Parathyroid adenoma (tissue), 2 donors: ENCODE results near the gene SALL1.

Experiments used
- H2AFZ ChIP-seq: fragments of 300-600 bp; sonication (generic); one replicate; pipeline ENCODE4 v1.7.0; 2017; ENCODE audit warnings: antibody characterized with exemption, mild to moderate bottlenecking
- H3K27ac ChIP-seq: fragments of 300-600 bp; sonication (generic); one replicate; pipeline ENCODE4 v1.7.0; 2017
- H3K27me3 ChIP-seq: fragments of 300-600 bp; sonication (generic); one replicate; pipeline ENCODE4 v1.7.0; 2017; ENCODE audit warnings: low read length; ENCODE audit not compliant: control insufficient read depth, insufficient read depth
- H3K36me3 ChIP-seq: fragments of 300-600 bp; sonication (generic); one replicate; pipeline ENCODE4 v1.7.0; 2017; ENCODE audit warnings: low read length; ENCODE audit not compliant: control insufficient read depth, insufficient read depth
- H3K4me1 ChIP-seq: fragments of 300-600 bp; sonication (generic); one replicate; pipeline ENCODE4 v1.7.0; 2017; ENCODE audit warnings: control low read depth
- H3K4me2 ChIP-seq: fragments of 300-600 bp; sonication (generic); one replicate; pipeline ENCODE4 v1.7.0; 2017; ENCODE audit warnings: low read length
- H3K4me3 ChIP-seq: fragments of 300-600 bp; sonication (generic); one replicate; pipeline ENCODE4 v1.7.0; 2017; ENCODE audit warnings: low read depth, low read length
- H3K79me2 ChIP-seq: fragments of 300-600 bp; sonication (generic); one replicate; pipeline ENCODE4 v1.7.0; 2017; ENCODE audit warnings: control low read depth
- H3K9ac ChIP-seq: fragments of 300-600 bp; sonication (generic); one replicate; pipeline ENCODE4 v1.7.0; 2017; ENCODE audit warnings: mild to moderate bottlenecking
- H3K9me3 ChIP-seq: fragments of 300-600 bp; sonication (generic); one replicate; pipeline ENCODE4 v1.7.0; 2017; ENCODE audit warnings: low read length; ENCODE audit not compliant: control insufficient read depth
- TF ChIP-seq, protein P1 (sequence below): fragments of 300-600 bp; sonication (generic); IDR thresholded peaks from one replicate; pipeline ENCODE4 v1.7.0; 2017; ENCODE audit warnings: antibody characterized with exemption, mild to moderate bottlenecking
- donor health status: primary hyperparathyroidism.

SALL1 gene

DNA sequence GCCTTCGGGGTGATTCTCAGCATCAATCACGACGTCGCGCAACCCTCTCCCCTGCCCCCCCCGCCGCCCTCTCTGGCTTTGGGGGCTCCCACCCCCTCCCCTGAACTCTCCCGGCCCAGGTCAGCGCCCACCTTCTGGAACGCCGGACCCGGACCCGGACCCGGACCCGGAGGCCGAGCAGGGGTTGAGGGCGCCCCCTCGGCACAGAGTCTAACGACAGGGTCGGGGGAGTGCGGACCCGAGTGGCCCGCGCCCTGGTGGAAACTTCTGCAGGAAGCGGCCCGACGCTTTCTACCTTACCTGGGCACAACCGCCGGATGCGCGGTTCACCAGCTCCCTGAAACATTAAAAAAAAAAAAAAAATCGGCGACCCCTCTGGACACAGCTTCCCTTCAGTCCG, 16.2 kb downstream of the SALL1 start:
- TF ChIP-seq, protein P1, sequence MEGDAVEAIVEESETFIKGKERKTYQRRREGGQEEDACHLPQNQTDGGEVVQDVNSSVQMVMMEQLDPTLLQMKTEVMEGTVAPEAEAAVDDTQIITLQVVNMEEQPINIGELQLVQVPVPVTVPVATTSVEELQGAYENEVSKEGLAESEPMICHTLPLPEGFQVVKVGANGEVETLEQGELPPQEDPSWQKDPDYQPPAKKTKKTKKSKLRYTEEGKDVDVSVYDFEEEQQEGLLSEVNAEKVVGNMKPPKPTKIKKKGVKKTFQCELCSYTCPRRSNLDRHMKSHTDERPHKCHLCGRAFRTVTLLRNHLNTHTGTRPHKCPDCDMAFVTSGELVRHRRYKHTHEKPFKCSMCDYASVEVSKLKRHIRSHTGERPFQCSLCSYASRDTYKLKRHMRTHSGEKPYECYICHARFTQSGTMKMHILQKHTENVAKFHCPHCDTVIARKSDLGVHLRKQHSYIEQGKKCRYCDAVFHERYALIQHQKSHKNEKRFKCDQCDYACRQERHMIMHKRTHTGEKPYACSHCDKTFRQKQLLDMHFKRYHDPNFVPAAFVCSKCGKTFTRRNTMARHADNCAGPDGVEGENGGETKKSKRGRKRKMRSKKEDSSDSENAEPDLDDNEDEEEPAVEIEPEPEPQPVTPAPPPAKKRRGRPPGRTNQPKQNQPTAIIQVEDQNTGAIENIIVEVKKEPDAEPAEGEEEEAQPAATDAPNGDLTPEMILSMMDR = no peak
- Histone ChIP-seq H3K9ac (no peak overlapping the region), H3K9me3 (no peaks in the 10 kb centered on the region), H3K4me3 (no peak overlapping the region), H3K4me1 (no peaks in the 10 kb centered on the region), H2AFZ (no peak overlapping the region), H3K79me2 (no peaks in the 10 kb centered on the region), H3K27ac (no peak overlapping the region), H3K27me3 (no peaks in the 10 kb centered on the region), H3K4me2 (no peak overlapping the region), H3K36me3 (no peaks in the 10 kb centered on the region)

DNA sequence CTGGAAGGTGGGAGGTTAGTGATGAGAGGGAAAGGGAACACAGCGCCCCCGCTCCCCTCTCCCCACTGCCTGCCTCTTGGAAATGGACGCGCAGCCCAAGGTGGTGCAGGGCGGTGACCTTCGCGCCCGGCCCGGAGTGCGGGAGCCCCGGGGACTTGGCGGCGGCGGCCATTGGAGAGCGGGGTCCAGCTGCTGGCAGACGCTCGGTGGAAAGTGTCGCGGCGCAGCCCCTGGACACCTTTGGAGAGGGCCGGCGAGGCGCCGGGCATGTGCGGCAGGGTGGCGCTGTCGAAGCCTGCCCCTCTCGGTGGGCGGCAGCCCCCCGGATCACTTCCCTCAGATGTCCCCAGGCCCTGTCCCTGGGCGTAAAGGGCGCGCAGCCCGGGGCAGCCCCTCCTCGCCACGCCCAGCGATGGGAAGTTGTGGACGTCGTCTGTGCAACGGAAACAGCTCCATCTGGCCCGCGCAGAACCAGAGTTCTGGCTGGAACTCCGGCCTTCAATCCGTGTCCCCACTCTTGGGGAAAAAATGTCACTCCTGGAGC, 16.7 kb downstream of the SALL1 start:
- Histone ChIP-seq H3K9me3 (no peaks in the 10 kb centered on the region), H3K4me1 (no peaks in the 10 kb centered on the region), H3K4me2 (no peak overlapping the region), H3K4me3 (no peak overlapping the region), H3K79me2 (no peaks in the 10 kb centered on the region), H3K9ac (no peak overlapping the region), H3K27ac (no peak overlapping the region), H2AFZ (no peak overlapping the region), H3K36me3 (no peaks in the 10 kb centered on the region), H3K27me3 (no peaks in the 10 kb centered on the region)
- TF ChIP-seq, protein P1 = no peak

GRCh38 chr16:51133688-51134087, 17.4 kb downstream of the SALL1 start:
- H3K9me3 ChIP-seq = no peaks in the 10 kb centered on the region
- H3K4me1 ChIP-seq = no peaks in the 10 kb centered on the region
- no peaks in the 10 kb centered on the region for H3K36me3 ChIP-seq
- H2AFZ ChIP-seq = no peak overlapping the region
- no peaks in the 10 kb centered on the region for H3K27me3 ChIP-seq
- TF ChIP-seq, protein P1 = no peak
- H3K9ac ChIP-seq = no peak overlapping the region
- no peak overlapping the region for H3K4me2 ChIP-seq
- H3K79me2 ChIP-seq = no peaks in the 10 kb centered on the region
- H3K4me3 ChIP-seq = peak overlapping the region; percentile 9
- no peak overlapping the region for H3K27ac ChIP-seq

DNA sequence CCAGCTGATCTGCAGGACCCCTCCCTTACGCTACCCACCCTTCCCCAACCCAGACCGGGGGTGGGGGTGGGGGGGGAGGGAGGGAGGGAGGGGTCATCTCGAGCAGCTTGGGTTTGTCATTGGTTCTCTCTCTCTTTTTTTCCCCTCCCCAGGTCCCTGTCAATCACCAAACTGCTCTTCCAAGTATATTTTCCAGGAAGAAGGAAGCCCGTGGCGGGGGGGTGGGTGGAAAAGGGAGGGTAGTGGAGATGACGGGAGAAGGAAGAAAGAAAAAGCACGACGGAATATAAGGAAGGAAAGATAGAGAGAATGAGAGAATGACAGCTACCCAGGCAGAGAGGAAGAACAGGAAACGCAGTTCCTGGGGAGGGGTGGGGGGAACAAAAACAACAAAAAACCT, 17.9 kb downstream of the SALL1 start:
- Histone ChIP-seq H3K36me3 (no peaks in the 10 kb centered on the region), H3K79me2 (no peaks in the 10 kb centered on the region), H3K9ac (no peak overlapping the region), H3K4me3 (peak overlapping the region; percentile 9), H2AFZ (no peak overlapping the region), H3K27me3 (no peaks in the 10 kb centered on the region), H3K4me1 (no peaks in the 10 kb centered on the region), H3K27ac (no peak overlapping the region), H3K9me3 (no peaks in the 10 kb centered on the region), H3K4me2 (no peak overlapping the region)
- TF ChIP-seq, protein P1 = no peak

GRCh38 chr16:51132490-51133115, 18.5 kb downstream of the SALL1 start:
- H3K4me3 ChIP-seq = no peak overlapping the region
- H3K79me2 ChIP-seq = no peaks in the 10 kb centered on the region
- no peaks in the 10 kb centered on the region for H3K36me3 ChIP-seq
- no peaks in the 10 kb centered on the region for H3K9me3 ChIP-seq
- H2AFZ ChIP-seq = no peak overlapping the region
- no peaks in the 10 kb centered on the region for H3K27me3 ChIP-seq
- no peak overlapping the region for H3K4me2 ChIP-seq
- TF ChIP-seq, protein P1 = no peak
- no peak overlapping the region for H3K9ac ChIP-seq
- H3K4me1 ChIP-seq = no peaks in the 10 kb centered on the region
- H3K27ac ChIP-seq = no peak overlapping the region
